MM.1S (cell line): ENCODE data around the gene CCDC167.

ENCODE experiments used
- DNase-seq: peaks from one replicate; pipeline ENCODE4 v3.0.0-alpha.2; 2015
- H2AFZ ChIP-seq: fragments of 300-600 bp; sonication (generic); 2 replicates; pipeline ENCODE4 v1.6.0; 2016; ENCODE audit warnings: antibody characterized with exemption, low read length
- H3F3A ChIP-seq: fragments of 300-600 bp; sonication (generic); 2 replicates; pipeline ENCODE4 v1.6.1; 2016; ENCODE audit warnings: mild to moderate bottlenecking, antibody characterized with exemption, low read length, moderate library complexity, mixed read lengths; ENCODE audit not compliant: insufficient read depth
- H3K27ac ChIP-seq: fragments of 300-600 bp; sonication (generic); 2 replicates; pipeline ENCODE4 v1.5.1; 2016; ENCODE audit warnings: mild to moderate bottlenecking, low read length
- H3K27me3 ChIP-seq: fragments of 300-600 bp; sonication (generic); replicated peaks from 2 replicates; pipeline ENCODE4 v1.6.0; 2016; ENCODE audit warnings: low read length; ENCODE audit not compliant: insufficient read depth
- H3K36me3 ChIP-seq: fragments of 300-600 bp; sonication (generic); replicated peaks from 2 replicates; pipeline ENCODE4 v1.6.1; 2016; ENCODE audit warnings: mild to moderate bottlenecking, low read length, mixed read lengths; ENCODE audit not compliant: insufficient read depth
- H3K4me1 ChIP-seq: fragments of 300-600 bp; sonication (generic); 2 replicates; pipeline ENCODE4 v1.6.1; 2016; ENCODE audit warnings: low read length, mixed read lengths
- H3K4me2 ChIP-seq: fragments of 300-600 bp; sonication (generic); 2 replicates; pipeline ENCODE4 v1.6.0; 2016; ENCODE audit warnings: low read depth, low read length
- H3K4me3 ChIP-seq: fragments of 300-600 bp; sonication (generic); 2 replicates; pipeline ENCODE4 v1.5.1; 2016; ENCODE audit warnings: low read length, mixed read lengths
- H3K79me2 ChIP-seq: fragments of 300-600 bp; sonication (generic); 2 replicates; pipeline ENCODE4 v1.6.1; 2016; ENCODE audit warnings: mixed run types, low read length, mixed read lengths
- H3K9ac ChIP-seq: fragments of 300-600 bp; sonication (generic); 2 replicates; pipeline ENCODE4 v1.6.1; 2016; ENCODE audit warnings: low read length, mixed read lengths
- H3K9me2 ChIP-seq: fragments of 300-600 bp; sonication (generic); replicated peaks from 2 replicates; pipeline ENCODE4 v1.6.1; 2016; ENCODE audit warnings: mild to moderate bottlenecking, low read length, mixed read lengths; ENCODE audit not compliant: insufficient read depth
- H3K9me3 ChIP-seq: fragments of 300-600 bp; sonication (generic); replicated peaks from 2 replicates; pipeline ENCODE4 v1.6.1; 2016; ENCODE audit warnings: mild to moderate bottlenecking, low read length, mixed read lengths; ENCODE audit not compliant: insufficient read depth
- H4K20me1 ChIP-seq: fragments of 300-600 bp; sonication (generic); 2 replicates; pipeline ENCODE4 v1.6.1; 2016; ENCODE audit warnings: mild to moderate bottlenecking, low read length, moderate library complexity, mixed read lengths; ENCODE audit not compliant: insufficient read depth
- CTCF ChIP-seq: fragments of 300-600 bp; sonication (generic); IDR thresholded peaks from 2 replicates; pipeline ENCODE4 v1.5.1; 2016; ENCODE audit warnings: antibody characterized with exemption, low read length, mixed read lengths
- EZH2 ChIP-seq: fragments of 300-600 bp; sonication (generic); optimal IDR thresholded peaks from 2 replicates; pipeline ENCODE3; 2017; ENCODE audit warnings: low read depth, mild to moderate bottlenecking, antibody characterized with exemption, low read length, mixed read lengths
- EZH2phosphoT487 ChIP-seq: fragments of 300-600 bp; sonication (generic); IDR thresholded peaks from 2 replicates; pipeline ENCODE4 v1.6.1; 2018; ENCODE audit warnings: antibody characterized with exemption, low read length

The CCDC167 gene

DNA sequence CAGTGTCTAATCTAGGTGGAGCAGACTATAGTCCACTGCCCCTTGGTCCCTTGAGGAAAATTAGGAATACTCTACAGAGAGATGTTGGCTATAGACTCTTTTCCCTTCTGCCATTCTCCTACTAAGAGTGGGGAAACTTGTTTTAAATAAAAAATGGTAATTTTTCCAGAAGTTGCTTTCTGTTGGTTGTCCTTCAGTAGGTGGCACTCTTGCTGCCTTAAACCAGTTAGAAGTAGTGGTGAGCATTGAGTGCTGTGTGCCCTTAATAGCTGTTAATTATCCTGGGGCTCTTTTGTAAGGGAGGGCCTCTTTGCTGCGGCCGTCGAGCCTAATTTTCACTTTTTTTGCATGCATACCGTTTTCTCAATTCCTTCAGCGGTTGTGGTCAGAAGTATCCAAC is 63.9 kb downstream of the CCDC167 start:
- DNase-seq, result no peak
- TF ChIP-seq EZH2, result no peak
- Histone ChIP-seq H3K9ac (no peak overlapping the region), H3K4me3 (no peak overlapping the region), H3K27ac (no peak overlapping the region), H3K4me1 (peaks cover 4% of the 10 kb centered on the region; the same call in 1 of the 2 replicates), H3K4me2 (no peak overlapping the region), H3K27me3 (no peaks in the 10 kb centered on the region), H3K9me3 (no peaks in the 10 kb centered on the region), H3F3A (peaks cover 17% of the 10 kb centered on the region), H2AFZ (no peak overlapping the region), H4K20me1 (no peaks in the 10 kb centered on the region), H3K36me3 (0 out of 2 replicates have a peak, but pooled peaks cover 3% of the 10 kb centered on the region), H3K79me2 (peaks cover 54% of the 10 kb centered on the region), H3K9me2 (no peaks in the 10 kb centered on the region)

DNA sequence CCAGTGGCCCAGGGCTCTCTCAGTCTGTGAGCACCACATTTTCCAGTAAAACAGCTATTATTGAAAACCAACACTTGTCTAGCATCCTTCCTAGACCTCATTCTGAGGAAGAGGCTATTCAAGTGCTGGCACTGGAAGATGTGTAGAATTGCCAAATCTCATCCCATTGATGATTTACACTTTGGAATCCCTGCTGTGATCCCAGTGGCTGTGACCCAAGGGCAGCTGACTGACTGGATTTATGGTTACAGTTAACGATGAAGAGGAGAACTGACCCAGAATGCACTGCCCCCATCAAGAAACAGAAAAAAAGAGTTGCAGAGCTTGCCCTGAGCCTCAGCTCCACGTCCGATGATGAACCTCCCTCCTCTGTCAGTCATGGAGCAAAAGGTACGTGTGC is 64.3 kb downstream of the CCDC167 start:
- Histone ChIP-seq H3K9me2 (no peaks in the 10 kb centered on the region), H3K27ac (no peak overlapping the region), H3K4me2 (no peak overlapping the region), H3K4me3 (no peak overlapping the region), H3K36me3 (0 out of 2 replicates have a peak, but pooled peaks cover 3% of the 10 kb centered on the region), H4K20me1 (no peaks in the 10 kb centered on the region), H3K9ac (no peak overlapping the region), H2AFZ (no peak overlapping the region), H3F3A (peaks cover 17% of the 10 kb centered on the region), H3K4me1 (peaks cover 4% of the 10 kb centered on the region; the same call in 1 of the 2 replicates), H3K79me2 (peaks cover 49% of the 10 kb centered on the region), H3K27me3 (no peaks in the 10 kb centered on the region), H3K9me3 (no peaks in the 10 kb centered on the region)
- TF ChIP-seq EZH2phosphoT487 (no peak), CTCF (no peak), EZH2 (no peak)
- no peak for DNase-seq

DNA sequence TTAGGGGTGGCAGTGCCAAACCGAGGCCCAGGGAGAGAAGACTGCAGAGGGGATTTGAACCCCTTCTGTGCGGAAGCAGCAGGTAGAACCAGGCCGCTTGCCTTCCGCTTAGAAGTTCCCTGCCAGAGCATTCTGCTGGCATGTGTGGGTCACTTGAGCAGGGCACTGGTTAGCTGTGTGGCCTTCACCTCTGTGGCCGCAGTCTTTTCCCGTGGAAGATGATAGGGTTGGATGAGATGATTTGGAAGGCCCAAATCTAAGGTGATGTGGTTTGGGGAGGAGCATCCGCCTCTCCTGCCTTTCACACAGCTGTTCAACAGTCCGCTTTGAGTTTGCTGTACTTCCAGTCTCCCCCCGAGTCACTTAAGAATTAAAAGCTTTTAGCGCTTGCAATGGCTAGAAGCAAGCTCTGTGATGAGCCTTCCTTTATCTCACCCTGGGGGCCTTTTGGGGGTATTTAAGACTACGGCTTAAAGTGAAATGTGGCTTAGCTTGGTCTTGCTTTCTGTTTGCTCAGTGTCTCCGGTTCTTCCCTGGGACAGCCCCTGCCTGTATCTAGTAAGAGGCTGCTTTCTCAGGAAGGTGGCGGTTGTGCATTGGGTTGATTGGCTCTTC is 65.9 kb downstream of the CCDC167 start:
- 0 out of 2 replicates have a peak, but pooled peaks cover 3% of the 10 kb centered on the region for H3K36me3 ChIP-seq
- H3K4me2 ChIP-seq, result peak overlapping the region; percentile 98
- no peaks in the 10 kb centered on the region for H3K27me3 ChIP-seq
- H3K9me2 ChIP-seq, result no peaks in the 10 kb centered on the region
- H3K9ac ChIP-seq, result peak overlapping the region; percentile 93
- no peaks in the 10 kb centered on the region for H3K9me3 ChIP-seq
- peaks cover 43% of the 10 kb centered on the region for H3K79me2 ChIP-seq
- H3K27ac ChIP-seq, result peak overlapping the region; percentile 91
- peak overlapping the region; percentile 78 for H2AFZ ChIP-seq
- peak; percentile 46 for DNase-seq
- peaks cover 9% of the 10 kb centered on the region for H3K4me1 ChIP-seq
- H4K20me1 ChIP-seq, result no peaks in the 10 kb centered on the region
- peaks cover 17% of the 10 kb centered on the region for H3F3A ChIP-seq
- TF ChIP-seq EZH2phosphoT487, result no peak
- H3K4me3 ChIP-seq, result peak overlapping the region; percentile 96
